Prostate gland (tissue), 2 donors: ENCODE data around the gene PTPRO.

Experiments
- CTCF ChIP-seq, 4 experiments: fragments of 200-600 bp in 2 of 4; fragments of 450-650 bp in 2 of 4; sonication (generic) in 2 of 4; IDR thresholded peaks; 1 replicate in 3 of 4; 2 replicates in 1 of 4; pipeline ENCODE4 v1.5.1; 2016 to 2019; ENCODE audit warnings: antibody characterized with exemption in 4 of 4, mild to moderate bottlenecking in 2 of 4, moderate library complexity in 2 of 4
- POLR2A ChIP-seq: fragments of 450-650 bp; IDR thresholded peaks from one replicate; pipeline ENCODE4 v1.6.1; 2016; ENCODE audit warnings: antibody characterized with exemption, mild to moderate bottlenecking

DNA sequence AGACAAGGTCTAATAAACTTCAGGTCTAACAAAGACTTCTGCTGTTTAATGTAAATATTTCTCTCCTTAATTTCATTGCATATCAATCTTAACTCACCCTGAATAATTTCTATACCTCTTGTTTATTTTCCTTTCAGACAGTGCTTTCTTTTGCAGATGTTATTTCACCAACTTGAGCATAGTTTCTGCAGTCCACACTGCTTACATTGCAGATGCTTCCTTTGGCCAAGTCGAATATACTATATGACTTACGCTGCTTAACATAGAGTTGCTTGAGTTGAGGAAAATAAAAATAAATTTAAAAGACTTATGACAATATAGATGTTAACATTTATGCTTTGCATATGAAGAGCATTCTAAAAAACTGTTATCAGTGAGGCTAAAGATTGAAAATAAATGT is 217.7 kb downstream of the PTPRO start:
- TF ChIP-seq CTCF (IDR thresholded peaks at IDR 0.05) (no peak), POLR2A (no peak)
